Adrenal gland (tissue), 5 donors: ENCODE results near the gene OR5K3.

Experiments
- POLR2A ChIP-seq, 2 donors: fragments of 450-650 bp; IDR thresholded peaks; one replicate each; pipeline ENCODE4 v1.6.1; 2017; ENCODE audit warnings: antibody characterized with exemption in 2 of 2, mild to moderate bottlenecking in 2 of 2, moderate library complexity in 1 of 2
- TF ChIP-seq, protein P1 (sequence below), 6 experiments: fragments of 450-650 bp in 4 of 6; fragments of 200-600 bp in 2 of 6; sonication (generic) in 1 of 6; IDR thresholded peaks; 1 replicate in 5 of 6; 2 replicates in 1 of 6; pipeline versions ENCODE4 v1.5.1 to v1.8.0; 2016 to 2021; ENCODE audit warnings: antibody characterized with exemption in 6 of 6, mild to moderate bottlenecking in 2 of 6, moderate library complexity in 1 of 6
- donor health status: DM: no; HTN: no; CAD: no.

GRCh38 chr3:98406034-98406433 is 15.6 kb downstream of the OR5K3 start:
- TF ChIP-seq, protein P1, sequence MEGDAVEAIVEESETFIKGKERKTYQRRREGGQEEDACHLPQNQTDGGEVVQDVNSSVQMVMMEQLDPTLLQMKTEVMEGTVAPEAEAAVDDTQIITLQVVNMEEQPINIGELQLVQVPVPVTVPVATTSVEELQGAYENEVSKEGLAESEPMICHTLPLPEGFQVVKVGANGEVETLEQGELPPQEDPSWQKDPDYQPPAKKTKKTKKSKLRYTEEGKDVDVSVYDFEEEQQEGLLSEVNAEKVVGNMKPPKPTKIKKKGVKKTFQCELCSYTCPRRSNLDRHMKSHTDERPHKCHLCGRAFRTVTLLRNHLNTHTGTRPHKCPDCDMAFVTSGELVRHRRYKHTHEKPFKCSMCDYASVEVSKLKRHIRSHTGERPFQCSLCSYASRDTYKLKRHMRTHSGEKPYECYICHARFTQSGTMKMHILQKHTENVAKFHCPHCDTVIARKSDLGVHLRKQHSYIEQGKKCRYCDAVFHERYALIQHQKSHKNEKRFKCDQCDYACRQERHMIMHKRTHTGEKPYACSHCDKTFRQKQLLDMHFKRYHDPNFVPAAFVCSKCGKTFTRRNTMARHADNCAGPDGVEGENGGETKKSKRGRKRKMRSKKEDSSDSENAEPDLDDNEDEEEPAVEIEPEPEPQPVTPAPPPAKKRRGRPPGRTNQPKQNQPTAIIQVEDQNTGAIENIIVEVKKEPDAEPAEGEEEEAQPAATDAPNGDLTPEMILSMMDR (IDR thresholded peaks at IDR 0.05), result no peak
- TF ChIP-seq POLR2A (IDR thresholded peaks at IDR 0.05), result no peak
